MM.1S (cell line): ENCODE data around the gene CD300LB.
"Not testable (repeated sequence)": the region's sequence is repeated elsewhere in the genome, so short reads cannot be mapped to it uniquely, and the experiment has no call there.

Experiments
- EZH2 ChIP-seq: fragments of 300-600 bp; sonication (generic); optimal IDR thresholded peaks from 2 replicates; pipeline ENCODE3; 2017; ENCODE audit warnings: low read depth, mild to moderate bottlenecking, antibody characterized with exemption, low read length, mixed read lengths
- TF ChIP-seq, protein P1 (sequence below): fragments of 300-600 bp; sonication (generic); IDR thresholded peaks from 2 replicates; pipeline ENCODE4 v1.5.1; 2016; ENCODE audit warnings: antibody characterized with exemption, low read length, mixed read lengths

DNA sequence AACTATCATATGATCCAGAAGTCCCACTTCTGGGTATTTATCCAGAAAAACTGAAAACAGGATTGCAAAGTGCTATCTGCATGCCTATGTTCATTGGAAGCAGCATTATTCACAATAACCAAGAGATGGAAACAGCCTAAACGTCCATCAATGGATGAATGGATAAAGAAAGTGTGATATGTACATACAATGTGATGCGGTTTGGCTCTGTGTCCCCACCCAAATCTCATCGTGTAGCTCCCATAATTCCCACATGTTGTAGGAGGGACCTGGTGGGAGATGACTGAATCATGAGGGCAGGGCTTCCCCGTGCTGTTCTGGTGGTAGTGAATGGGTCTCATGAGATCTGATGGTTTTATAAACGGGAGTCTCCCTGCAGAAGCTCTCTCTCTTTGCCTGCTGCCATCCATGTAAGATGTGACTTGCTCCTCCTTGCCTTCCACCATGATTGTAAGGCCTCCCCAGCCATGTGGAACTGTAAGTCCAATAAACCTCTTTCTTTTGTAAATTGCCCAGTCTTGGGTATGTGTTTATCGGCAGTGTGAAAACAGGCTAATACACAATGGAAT, 12.8 kb downstream of the CD300LB start:
- TF ChIP-seq, protein P1, sequence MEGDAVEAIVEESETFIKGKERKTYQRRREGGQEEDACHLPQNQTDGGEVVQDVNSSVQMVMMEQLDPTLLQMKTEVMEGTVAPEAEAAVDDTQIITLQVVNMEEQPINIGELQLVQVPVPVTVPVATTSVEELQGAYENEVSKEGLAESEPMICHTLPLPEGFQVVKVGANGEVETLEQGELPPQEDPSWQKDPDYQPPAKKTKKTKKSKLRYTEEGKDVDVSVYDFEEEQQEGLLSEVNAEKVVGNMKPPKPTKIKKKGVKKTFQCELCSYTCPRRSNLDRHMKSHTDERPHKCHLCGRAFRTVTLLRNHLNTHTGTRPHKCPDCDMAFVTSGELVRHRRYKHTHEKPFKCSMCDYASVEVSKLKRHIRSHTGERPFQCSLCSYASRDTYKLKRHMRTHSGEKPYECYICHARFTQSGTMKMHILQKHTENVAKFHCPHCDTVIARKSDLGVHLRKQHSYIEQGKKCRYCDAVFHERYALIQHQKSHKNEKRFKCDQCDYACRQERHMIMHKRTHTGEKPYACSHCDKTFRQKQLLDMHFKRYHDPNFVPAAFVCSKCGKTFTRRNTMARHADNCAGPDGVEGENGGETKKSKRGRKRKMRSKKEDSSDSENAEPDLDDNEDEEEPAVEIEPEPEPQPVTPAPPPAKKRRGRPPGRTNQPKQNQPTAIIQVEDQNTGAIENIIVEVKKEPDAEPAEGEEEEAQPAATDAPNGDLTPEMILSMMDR = not testable (repeated sequence)
- TF ChIP-seq EZH2 = not testable (repeated sequence)
